A673 (cell line): ENCODE data around the gene KRT17. TPM values are rescaled to one million over a fixed set of nuclear protein-coding genes. Genes with fewer than 3 reads are reported as not detected.

Source experiments
- BruUV-seq: library from RNA; stranded (reverse); fragments of 400-500 nt; replicated peaks from 2 replicates; lab custom pipeline; 2021; lab: Mats Ljungman, UMichigan
- CTCF ChIA-PET: fragments of 300-600 bp; sonication (Branson Sonifier 250); formaldehyde crosslinking; loops from one replicate; lab custom pipeline; 2022; ENCODE audit warnings: antibody characterized with exemption; lab: Charles Lee
- POLR2A ChIA-PET: fragments of 300-600 bp; sonication (Branson Sonifier 250); formaldehyde crosslinking; loops from one replicate; lab custom pipeline; 2022; ENCODE audit warnings: antibody characterized with exemption; ENCODE audit not compliant: low non-redundant PET; lab: Charles Lee
- DNase-seq: peaks from one replicate; pipeline ENCODE4 v3.0.0-alpha.2; 2015; ENCODE audit warnings: low spot score
- H3K27ac ChIP-seq: fragments of 200-600 bp; sonication (generic); 2 replicates; pipeline ENCODE4 v1.5.1; 2016; ENCODE audit warnings: mixed run types, low read depth, mild to moderate bottlenecking, mixed read lengths, antibody characterized with exemption, low read length; ENCODE audit not compliant: poor library complexity, severe bottlenecking
- H3K27me3 ChIP-seq: fragments of 200-600 bp; sonication (generic); replicated peaks from 2 replicates; pipeline ENCODE4 v1.6.1; 2017; ENCODE audit warnings: mixed run types, low read depth, mild to moderate bottlenecking, mixed read lengths, antibody characterized with exemption, low read length; ENCODE audit not compliant: insufficient read depth, poor library complexity
- H3K36me3 ChIP-seq: fragments of 200-600 bp; sonication (generic); 2 replicates; pipeline ENCODE4 v1.6.1; 2016; ENCODE audit warnings: mixed run types, mild to moderate bottlenecking, mixed read lengths, antibody characterized with exemption, low read length; ENCODE audit not compliant: insufficient read depth, poor library complexity, severe bottlenecking
- H3K4me1 ChIP-seq: fragments of 200-600 bp; sonication (generic); 2 replicates; pipeline ENCODE4 v1.6.1; 2017; ENCODE audit warnings: mixed run types, mild to moderate bottlenecking, mixed read lengths, antibody characterized with exemption, low read length; ENCODE audit not compliant: insufficient read depth, poor library complexity, severe bottlenecking
- H3K4me3 ChIP-seq: fragments of 200-600 bp; sonication (generic); 2 replicates; pipeline ENCODE4 v1.5.1; 2016; ENCODE audit warnings: low read depth, mixed run types, mild to moderate bottlenecking, mixed read lengths, low read length; ENCODE audit not compliant: poor library complexity, severe bottlenecking
- H3K9me3 ChIP-seq: fragments of 200-600 bp; sonication (generic); 2 replicates; pipeline ENCODE4 v1.6.1; 2016; ENCODE audit warnings: mixed run types, low read depth, mild to moderate bottlenecking, mixed read lengths, antibody characterized with exemption, low read length; ENCODE audit not compliant: poor library complexity, severe bottlenecking
- EZH2 ChIP-seq: fragments of 200-600 bp; sonication (generic); IDR thresholded peaks from 2 replicates; pipeline ENCODE4 v1.6.1; 2017; ENCODE audit warnings: borderline replicate concordance, low read depth, mild to moderate bottlenecking, mixed read lengths, antibody characterized with exemption, low read length; ENCODE audit not compliant: poor library complexity, severe bottlenecking
- intact Hi-C: fragments of 100-400 bp; cut with micrococcal nuclease; formaldehyde crosslinking; loops from one replicate; pipeline ENCODE4 v1.10.0; 2022; ENCODE audit not compliant: unreplicated experiment
- total RNA-seq: library from RNA; stranded (reverse); gene quantifications from 2 replicates; pipeline ENCODE4 v1.2.3, GENCODE V29; 2021
- TF ChIP-seq, protein P1 (sequence below): fragments of 300-800, 200-600 bp; sonication (generic); conservative IDR thresholded peaks from 2 replicates; pipeline ENCODE4 v1.5.1; 2017; ENCODE audit warnings: low read depth, mild to moderate bottlenecking, antibody characterized with exemption, low read length, moderate library complexity, mixed read lengths

Gene KRT17
- total RNA-seq, 1 experiment from 2014 or later: 54.1 TPM

DNA sequence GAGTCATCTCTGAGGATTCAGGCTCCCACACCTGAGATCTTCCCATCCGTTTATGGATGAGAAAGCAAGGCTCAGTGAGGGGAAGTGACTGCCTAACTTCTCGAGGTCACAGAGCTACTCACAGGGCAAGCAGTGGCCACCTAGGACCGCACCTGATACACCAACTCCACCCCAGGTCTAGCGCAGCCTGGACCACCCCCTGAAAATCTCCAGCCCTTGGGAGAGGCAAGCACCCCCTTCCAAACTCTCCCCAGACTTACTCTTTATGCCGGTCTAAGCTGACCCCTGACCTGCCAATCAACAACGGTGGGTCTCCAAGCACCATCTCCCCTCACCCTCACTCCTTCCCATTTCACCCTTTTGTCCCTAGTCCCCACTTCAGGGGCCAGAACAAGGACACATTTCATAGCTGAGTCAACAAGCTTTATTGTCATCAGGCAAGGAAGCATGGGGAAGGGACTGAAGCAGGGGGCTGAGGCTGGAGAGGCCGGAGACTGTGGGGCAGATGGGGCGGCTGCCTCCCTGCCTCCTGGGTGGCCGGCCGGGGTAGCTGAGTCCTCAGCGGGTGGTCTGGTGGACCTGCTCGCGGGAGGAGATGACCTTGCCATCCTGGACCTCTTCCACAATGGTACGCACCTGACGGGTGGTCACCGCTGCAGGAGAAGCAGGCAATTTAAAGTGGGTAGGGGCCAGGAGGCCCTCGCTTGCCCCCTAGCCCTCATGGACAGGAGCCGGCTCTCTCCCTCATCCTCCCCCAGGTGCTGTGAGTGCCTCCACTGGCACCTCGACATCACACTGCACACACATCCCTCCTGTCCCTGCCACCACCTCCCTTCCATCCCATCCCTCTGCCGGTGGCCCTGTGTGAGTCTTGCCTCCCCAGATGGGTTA is 5.1 kb downstream of the KRT17 start:
- ChIA-PET POLR2A (interaction anchor here (0.6 kb wide), 1 partner anchor 20 kb away, joined by 4 read pairs; no protein-coding TSS in a partner anchor), CTCF (no interaction called here)
- Histone ChIP-seq H3K27me3 (no peaks in the 10 kb centered on the region), H3K4me3 (no peak overlapping the region), H3K4me1 (peaks cover 17% of the 10 kb centered on the region), H3K36me3 (no peaks in the 10 kb centered on the region), H3K27ac (no peak overlapping the region), H3K9me3 (no peaks in the 10 kb centered on the region)
- TF ChIP-seq, protein P1, sequence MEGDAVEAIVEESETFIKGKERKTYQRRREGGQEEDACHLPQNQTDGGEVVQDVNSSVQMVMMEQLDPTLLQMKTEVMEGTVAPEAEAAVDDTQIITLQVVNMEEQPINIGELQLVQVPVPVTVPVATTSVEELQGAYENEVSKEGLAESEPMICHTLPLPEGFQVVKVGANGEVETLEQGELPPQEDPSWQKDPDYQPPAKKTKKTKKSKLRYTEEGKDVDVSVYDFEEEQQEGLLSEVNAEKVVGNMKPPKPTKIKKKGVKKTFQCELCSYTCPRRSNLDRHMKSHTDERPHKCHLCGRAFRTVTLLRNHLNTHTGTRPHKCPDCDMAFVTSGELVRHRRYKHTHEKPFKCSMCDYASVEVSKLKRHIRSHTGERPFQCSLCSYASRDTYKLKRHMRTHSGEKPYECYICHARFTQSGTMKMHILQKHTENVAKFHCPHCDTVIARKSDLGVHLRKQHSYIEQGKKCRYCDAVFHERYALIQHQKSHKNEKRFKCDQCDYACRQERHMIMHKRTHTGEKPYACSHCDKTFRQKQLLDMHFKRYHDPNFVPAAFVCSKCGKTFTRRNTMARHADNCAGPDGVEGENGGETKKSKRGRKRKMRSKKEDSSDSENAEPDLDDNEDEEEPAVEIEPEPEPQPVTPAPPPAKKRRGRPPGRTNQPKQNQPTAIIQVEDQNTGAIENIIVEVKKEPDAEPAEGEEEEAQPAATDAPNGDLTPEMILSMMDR: no peak
- no peak for TF ChIP-seq EZH2
- no peak for DNase-seq
- BruUV-seq: no TSS peak
- intact Hi-C loops: no loop called here

DNA sequence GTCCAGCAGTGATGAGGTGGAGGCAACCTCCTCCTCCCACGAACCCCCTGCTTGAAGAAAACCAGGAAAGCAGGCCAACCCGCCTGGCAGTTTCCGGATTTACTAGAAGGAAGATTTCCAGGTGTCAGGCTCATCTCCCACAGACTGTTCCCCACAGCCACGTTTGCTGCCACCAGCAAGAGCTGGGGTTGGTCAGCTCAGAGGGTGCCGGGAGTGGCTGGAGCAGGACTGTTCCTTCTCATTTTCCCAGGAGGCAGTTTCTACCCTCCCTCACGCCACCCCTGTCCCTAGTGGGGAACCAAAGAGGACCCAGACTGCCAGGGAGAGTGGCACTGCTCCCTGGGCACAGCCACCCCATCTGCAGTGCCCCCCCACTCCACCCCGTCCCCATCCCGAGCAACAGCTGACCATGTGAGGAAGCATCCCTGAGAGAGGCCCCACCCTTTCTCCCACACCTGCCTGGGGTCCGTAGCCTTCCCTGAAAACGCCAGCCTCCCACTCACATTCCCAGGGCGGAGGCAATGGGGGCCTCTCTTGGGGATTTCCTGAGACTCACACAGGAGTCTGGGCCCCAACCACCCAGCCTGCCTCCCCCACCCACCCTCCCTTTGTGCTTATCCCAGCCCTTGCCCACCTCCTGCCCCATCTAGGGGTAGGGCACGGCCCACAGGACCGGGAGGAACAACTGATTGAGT is 5.9 kb downstream of the KRT17 start:
- TF ChIP-seq, protein P1: no peak
- TF ChIP-seq EZH2: no peak
- intact Hi-C loops: no loop called here
- Histone ChIP-seq H3K36me3 (no peaks in the 10 kb centered on the region), H3K4me3 (no peak overlapping the region), H3K4me1 (peaks cover 17% of the 10 kb centered on the region), H3K9me3 (no peaks in the 10 kb centered on the region), H3K27ac (no peak overlapping the region), H3K27me3 (no peaks in the 10 kb centered on the region)
- ChIA-PET POLR2A (interaction anchor here (0.6 kb wide), 1 partner anchor 21 kb away, joined by 4 read pairs; no protein-coding TSS in a partner anchor), CTCF (no interaction called here)
- DNase-seq: no peak
- BruUV-seq: no TSS peak

DNA sequence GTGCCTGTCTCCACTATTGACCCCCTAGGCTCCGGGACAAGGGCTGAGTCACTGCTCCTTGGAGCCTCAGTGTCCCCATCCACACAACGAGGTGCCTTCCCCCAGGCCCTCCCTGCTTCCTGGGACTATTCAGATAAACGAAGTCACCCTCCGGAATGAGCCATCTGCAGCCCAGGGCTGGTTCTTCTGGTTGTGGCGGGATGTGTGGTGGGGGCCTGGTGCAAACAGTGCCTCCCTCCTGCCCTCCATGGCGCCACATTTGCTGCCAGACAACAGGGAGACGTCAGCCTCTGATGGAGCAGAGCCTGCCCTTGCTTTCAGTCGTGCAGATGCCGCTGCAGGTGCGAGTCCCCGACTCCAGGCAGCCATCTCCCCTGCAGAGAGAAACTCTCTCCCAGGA is 6.7 kb downstream of the KRT17 start:
- no peaks in the 10 kb centered on the region for H3K36me3 ChIP-seq
- POLR2A ChIA-PET: no interaction called here
- CTCF ChIA-PET: no interaction called here
- intact Hi-C loops: no loop called here
- H3K27ac ChIP-seq: no peak overlapping the region
- H3K4me1 ChIP-seq: peaks cover 17% of the 10 kb centered on the region
- no peaks in the 10 kb centered on the region for H3K27me3 ChIP-seq
- no peak for TF ChIP-seq EZH2
- TF ChIP-seq, protein P1: no peak
- DNase-seq: no peak
- BruUV-seq: no TSS peak
- H3K9me3 ChIP-seq: no peaks in the 10 kb centered on the region
- no peak overlapping the region for H3K4me3 ChIP-seq
